Liver (tissue), 9 donors: ENCODE measurements around the gene ILDR2. TPM values are rescaled to one million over a fixed set of nuclear protein-coding genes. Genes with fewer than 3 reads are reported as not detected.

ENCODE experiments used
- DNase-seq: peaks from one replicate; pipeline ENCODE4 v3.0.0-alpha.2; 2017; ENCODE audit warnings: low spot score
- H3K27ac ChIP-seq, 2 donors: one replicate each; pipeline ENCODE4 v1.7.0; 2013; ENCODE audit warnings: inconsistent platforms in 2 of 2, low read length in 2 of 2, control low read depth in 1 of 2, low read depth in 1 of 2, mild to moderate bottlenecking in 1 of 2
- H3K27me3 ChIP-seq, 4 donors: one replicate each; pipeline versions ENCODE4 v1.6.1 to v1.7.0; 2013; ENCODE audit warnings: low read length in 3 of 4, inconsistent platforms in 1 of 4, mild to moderate bottlenecking in 1 of 4, moderate library complexity in 1 of 4; ENCODE audit not compliant: control insufficient read depth in 4 of 4, insufficient read depth in 4 of 4
- H3K36me3 ChIP-seq, 4 donors: one replicate each; pipeline versions ENCODE4 v1.6.1 to v1.7.0; 2013; ENCODE audit warnings: low read length in 3 of 4, mild to moderate bottlenecking in 3 of 4, low read depth in 1 of 4, moderate library complexity in 1 of 4; ENCODE audit not compliant: control insufficient read depth in 4 of 4, insufficient read depth in 3 of 4
- H3K4me1 ChIP-seq, 4 donors: one replicate each; pipeline versions ENCODE4 v1.6.1 to v1.7.0; 2013; ENCODE audit warnings: low read length in 3 of 4, mild to moderate bottlenecking in 3 of 4, moderate library complexity in 1 of 4; ENCODE audit not compliant: control insufficient read depth in 4 of 4, insufficient read depth in 4 of 4
- H3K4me3 ChIP-seq, 3 donors: one replicate each; pipeline versions ENCODE4 v1.6.1 to v1.7.0; 2013; ENCODE audit warnings: low read length in 3 of 3, control low read depth in 1 of 3, low read depth in 1 of 3, mild to moderate bottlenecking in 1 of 3
- H3K9ac ChIP-seq, 2 donors: one replicate each; pipeline ENCODE4 v1.7.0; 2013; ENCODE audit warnings: low read length in 2 of 2, mild to moderate bottlenecking in 2 of 2, moderate library complexity in 2 of 2, control low read depth in 1 of 2, low read depth in 1 of 2
- H3K9me3 ChIP-seq, 4 donors: one replicate each; pipeline versions ENCODE4 v1.6.1 to v1.7.0; 2013; ENCODE audit warnings: low read length in 3 of 4; ENCODE audit not compliant: control insufficient read depth in 4 of 4
- EGR1 ChIP-seq, 2 donors: IDR thresholded peaks; 2 replicates each; pipeline ENCODE4 v1.6.1; 2016 to 2018; ENCODE audit warnings: antibody characterized with exemption in 2 of 2, low read depth in 2 of 2
- FOXA2 ChIP-seq: IDR thresholded peaks from 2 replicates; pipeline ENCODE4 v1.6.1; 2016; ENCODE audit warnings: antibody characterized with exemption
- HNF4A ChIP-seq, 2 donors: conservative IDR thresholded peaks; 2 replicates each; pipeline ENCODE4 v1.6.1; 2016; ENCODE audit warnings: antibody characterized with exemption in 2 of 2, mild to moderate bottlenecking in 2 of 2
- HNF4G ChIP-seq: IDR thresholded peaks from 2 replicates; pipeline ENCODE4 v1.6.1; 2016; ENCODE audit warnings: antibody characterized with exemption
- RXRA ChIP-seq, 2 donors: IDR thresholded peaks; 2 replicates each; pipeline ENCODE4 v1.6.1; 2017 to 2018; ENCODE audit warnings: antibody characterized with exemption in 2 of 2, mild to moderate bottlenecking in 1 of 2
- SP1 ChIP-seq: IDR thresholded peaks from 2 replicates; pipeline ENCODE4 v1.6.1; 2018; ENCODE audit warnings: antibody characterized with exemption, mild to moderate bottlenecking
- TAF1 ChIP-seq: conservative IDR thresholded peaks from 2 replicates; pipeline ENCODE4 v1.6.1; 2016; ENCODE audit warnings: antibody characterized with exemption, mild to moderate bottlenecking
- WGBS: extraction: QIAGEN DNeasy Blood & Tissue Kit; methylation state at CpG from one replicate; pipeline ENCODE4 v1.1.7; 2013; 5-methylcytosine and 5-hydroxymethylcytosine counted together
- polyA plus RNA-seq, 2 donors: library from polyadenylated mRNA; stranded (reverse) in 1 of 2; unstranded in 1 of 2; fragments of 200-250 nt in 1 of 2; fragments of >200 nt in 1 of 2; fragmentation: Nextera tagmentation in 1 of 2; extraction: Ambion mirVana in 1 of 2; gene quantifications; one replicate each; pipeline versions ENCODE4 v1.2.1 to v1.2.3, GENCODE V29; 2013 to 2015
- total RNA-seq, 2 donors: library from RNA; depleted of rRNA; stranded (reverse); fragments of >200 nt; gene quantifications; one replicate each; pipeline ENCODE4 v1.2.3, GENCODE V29; 2014
- TF ChIP-seq, protein P1 (sequence below): fragments of 150-350 bp; IDR thresholded peaks from 2 replicates; pipeline ENCODE4 v1.5.1; 2017; ENCODE audit warnings: improper control_type of control experiment, low read depth, low read length; ENCODE audit not compliant: missing input control
- TF ChIP-seq, protein P2 (sequence below): IDR thresholded peaks from 2 replicates; pipeline ENCODE4 v1.6.1; 2016; ENCODE audit warnings: antibody characterized with exemption
- TF ChIP-seq, protein P3 (sequence below): IDR thresholded peaks from 2 replicates; pipeline ENCODE4 v1.6.1; 2016; ENCODE audit warnings: antibody characterized with exemption
- TF ChIP-seq, protein P4 (sequence below): IDR thresholded peaks from 2 replicates; pipeline ENCODE4 v1.6.1; 2016; ENCODE audit warnings: antibody characterized with exemption, mild to moderate bottlenecking
- donor health status: healthy.
- donor health status: healthy.
- donor health status: healthy.
- donor health status: healthy.
- donor health status: healthy.

Gene ILDR2
- total and polyA plus RNA-seq, 4 donors = 0.09 to 7.4 (median 0.44) TPM

DNA sequence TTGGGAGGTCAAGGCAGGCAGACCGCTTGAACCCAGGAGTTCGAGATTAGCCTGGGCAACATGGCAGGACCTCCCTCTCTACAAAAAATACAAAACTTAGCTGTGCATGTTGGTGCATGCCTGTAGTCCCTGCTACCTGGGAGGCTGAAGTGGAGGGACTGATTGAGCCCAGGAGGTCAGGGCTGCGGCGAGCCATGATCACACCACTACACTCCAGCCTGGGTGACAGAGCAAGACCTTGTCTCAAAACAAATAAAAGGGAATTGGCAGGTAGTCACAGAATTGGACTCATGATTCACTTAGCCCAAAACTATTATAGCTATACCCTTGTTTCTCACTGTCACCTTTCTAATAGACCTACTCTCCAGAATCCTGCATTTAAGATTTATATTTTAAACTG is 104.8 kb downstream of the ILDR2 start (continued):
- TF ChIP-seq, protein P1, sequence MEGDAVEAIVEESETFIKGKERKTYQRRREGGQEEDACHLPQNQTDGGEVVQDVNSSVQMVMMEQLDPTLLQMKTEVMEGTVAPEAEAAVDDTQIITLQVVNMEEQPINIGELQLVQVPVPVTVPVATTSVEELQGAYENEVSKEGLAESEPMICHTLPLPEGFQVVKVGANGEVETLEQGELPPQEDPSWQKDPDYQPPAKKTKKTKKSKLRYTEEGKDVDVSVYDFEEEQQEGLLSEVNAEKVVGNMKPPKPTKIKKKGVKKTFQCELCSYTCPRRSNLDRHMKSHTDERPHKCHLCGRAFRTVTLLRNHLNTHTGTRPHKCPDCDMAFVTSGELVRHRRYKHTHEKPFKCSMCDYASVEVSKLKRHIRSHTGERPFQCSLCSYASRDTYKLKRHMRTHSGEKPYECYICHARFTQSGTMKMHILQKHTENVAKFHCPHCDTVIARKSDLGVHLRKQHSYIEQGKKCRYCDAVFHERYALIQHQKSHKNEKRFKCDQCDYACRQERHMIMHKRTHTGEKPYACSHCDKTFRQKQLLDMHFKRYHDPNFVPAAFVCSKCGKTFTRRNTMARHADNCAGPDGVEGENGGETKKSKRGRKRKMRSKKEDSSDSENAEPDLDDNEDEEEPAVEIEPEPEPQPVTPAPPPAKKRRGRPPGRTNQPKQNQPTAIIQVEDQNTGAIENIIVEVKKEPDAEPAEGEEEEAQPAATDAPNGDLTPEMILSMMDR = no peak

DNA sequence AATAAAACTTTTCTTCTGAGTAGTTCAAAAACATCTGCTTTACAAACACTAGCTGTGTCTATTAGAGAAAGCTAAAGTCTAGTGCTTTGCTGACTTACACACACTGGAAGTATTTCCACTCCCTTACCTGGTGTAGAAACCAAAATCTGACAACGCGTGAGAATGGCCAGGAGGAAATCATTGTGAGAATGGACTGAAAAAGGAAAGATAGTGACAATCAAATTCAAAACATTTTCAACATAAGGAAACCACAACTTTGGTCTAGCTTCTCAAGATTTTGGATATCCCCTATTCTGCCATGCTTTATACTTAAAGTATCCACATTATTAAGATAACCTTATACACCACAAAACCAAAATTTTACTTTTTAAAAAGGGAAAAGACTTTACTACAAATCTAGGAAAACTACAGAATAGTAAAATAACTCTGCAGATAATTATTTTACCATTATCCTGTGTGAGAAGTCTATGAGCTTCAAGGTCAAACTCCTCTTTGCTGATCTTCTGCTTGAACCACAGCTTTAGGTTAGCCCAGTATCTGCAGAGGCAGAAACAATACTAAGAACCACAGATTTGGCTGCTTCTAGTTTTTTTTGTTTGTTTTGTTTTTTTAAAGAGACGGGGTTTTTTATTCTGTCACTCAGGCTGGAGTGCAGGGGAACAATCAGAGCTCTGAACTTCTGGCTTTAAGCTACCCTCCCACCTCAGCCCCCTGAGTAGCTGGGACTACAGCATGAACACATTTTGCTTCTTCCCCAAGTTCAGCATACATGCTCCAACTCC is 105.8 kb downstream of the ILDR2 start:
- H3K9ac ChIP-seq = peak overlapping the region in 1 of 2 donors; percentile 10
- no peaks in the 10 kb centered on the region for H3K9me3 ChIP-seq
- peaks cover 3 to 24% (median 6%) of the 10 kb centered on the region in 4 donors for H3K36me3 ChIP-seq
- DNase-seq = no peak
- H3K27ac ChIP-seq = peak overlapping the region in 1 of 2 donors; percentile 45
- H3K4me1 ChIP-seq = peaks cover 10 to 47% (median 30%) of the 10 kb centered on the region in 4 donors
- TF ChIP-seq EGR1 (IDR thresholded peaks at IDR 0.05; ENCODE audit: low read depth in 2 of 2) (no peak), RXRA (IDR thresholded peaks at IDR 0.05) (no peak), TAF1 (no peak), HNF4G (no peak)
- TF ChIP-seq, protein P2, sequence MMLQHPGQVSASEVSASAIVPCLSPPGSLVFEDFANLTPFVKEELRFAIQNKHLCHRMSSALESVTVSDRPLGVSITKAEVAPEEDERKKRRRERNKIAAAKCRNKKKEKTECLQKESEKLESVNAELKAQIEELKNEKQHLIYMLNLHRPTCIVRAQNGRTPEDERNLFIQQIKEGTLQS = no peak
- TF ChIP-seq, protein P3, sequence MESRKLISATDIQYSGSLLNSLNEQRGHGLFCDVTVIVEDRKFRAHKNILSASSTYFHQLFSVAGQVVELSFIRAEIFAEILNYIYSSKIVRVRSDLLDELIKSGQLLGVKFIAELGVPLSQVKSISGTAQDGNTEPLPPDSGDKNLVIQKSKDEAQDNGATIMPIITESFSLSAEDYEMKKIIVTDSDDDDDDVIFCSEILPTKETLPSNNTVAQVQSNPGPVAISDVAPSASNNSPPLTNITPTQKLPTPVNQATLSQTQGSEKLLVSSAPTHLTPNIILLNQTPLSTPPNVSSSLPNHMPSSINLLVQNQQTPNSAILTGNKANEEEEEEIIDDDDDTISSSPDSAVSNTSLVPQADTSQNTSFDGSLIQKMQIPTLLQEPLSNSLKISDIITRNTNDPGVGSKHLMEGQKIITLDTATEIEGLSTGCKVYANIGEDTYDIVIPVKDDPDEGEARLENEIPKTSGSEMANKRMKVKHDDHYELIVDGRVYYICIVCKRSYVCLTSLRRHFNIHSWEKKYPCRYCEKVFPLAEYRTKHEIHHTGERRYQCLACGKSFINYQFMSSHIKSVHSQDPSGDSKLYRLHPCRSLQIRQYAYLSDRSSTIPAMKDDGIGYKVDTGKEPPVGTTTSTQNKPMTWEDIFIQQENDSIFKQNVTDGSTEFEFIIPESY = no peak
- no peaks in the 10 kb centered on the region for H3K27me3 ChIP-seq
- WGBS = 60% methylated on average over 3 of the region's 3 CpGs
- peak overlapping the region in 1 of 3 donors; percentile 12 for H3K4me3 ChIP-seq

DNA sequence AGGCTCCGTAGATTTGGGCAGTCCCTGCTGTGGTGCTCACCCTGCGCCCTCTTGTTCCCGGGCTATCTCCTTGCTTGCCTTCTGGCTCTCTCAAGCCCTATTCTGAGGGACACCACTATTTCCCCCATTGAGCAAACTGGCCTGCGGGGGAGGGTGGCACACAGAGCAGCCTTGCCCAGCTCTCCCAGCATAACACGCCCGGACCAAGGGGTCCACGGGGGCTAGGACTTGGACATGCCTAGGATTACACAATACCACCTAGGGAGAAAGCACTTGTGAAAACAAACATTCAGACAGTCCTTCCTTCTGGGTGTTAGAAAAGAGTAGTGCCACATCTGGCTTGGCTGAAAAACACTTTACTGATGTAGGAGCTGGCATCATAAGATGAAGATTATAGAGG is 106.7 kb downstream of the ILDR2 start:
- peaks cover 6 to 32% (median 7%) of the 10 kb centered on the region in 4 donors for H3K36me3 ChIP-seq

DNA sequence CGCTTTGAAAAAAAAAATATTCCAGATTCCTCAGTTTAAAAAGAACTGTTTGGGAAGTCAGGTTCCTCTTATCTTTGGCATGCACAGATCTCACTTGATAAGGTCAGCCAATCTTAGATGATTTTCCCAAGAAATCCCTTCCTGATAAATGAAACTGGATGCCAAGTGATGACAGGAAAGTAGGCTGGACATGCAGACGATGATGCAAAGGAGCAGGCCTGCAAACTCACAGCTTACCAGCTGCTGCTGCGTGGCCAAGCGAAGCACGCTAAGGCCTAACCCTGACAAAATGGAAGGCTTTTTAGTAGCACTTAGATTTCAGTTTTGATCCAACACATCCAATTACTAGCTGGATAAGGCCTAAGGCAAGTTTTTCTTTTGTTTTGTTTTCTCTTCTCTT is 109.4 kb downstream of the ILDR2 start:
- Histone ChIP-seq H3K9me3 (no peaks in the 10 kb centered on the region), H3K27me3 (no peaks in the 10 kb centered on the region), H3K4me1 (peaks cover 0 to 18% (median 9%) of the 10 kb centered on the region in 4 donors), H3K9ac (no peak overlapping the region), H3K27ac (no peak overlapping the region), H3K36me3 (peaks cover 11 to 55% (median 23%) of the 10 kb centered on the region in 4 donors), H3K4me3 (no peak overlapping the region)
- TF ChIP-seq RXRA (IDR thresholded peaks at IDR 0.05) = no peak
- TF ChIP-seq, protein P2 = no peak
- no peak for TF ChIP-seq FOXA2
- TF ChIP-seq, protein P4, sequence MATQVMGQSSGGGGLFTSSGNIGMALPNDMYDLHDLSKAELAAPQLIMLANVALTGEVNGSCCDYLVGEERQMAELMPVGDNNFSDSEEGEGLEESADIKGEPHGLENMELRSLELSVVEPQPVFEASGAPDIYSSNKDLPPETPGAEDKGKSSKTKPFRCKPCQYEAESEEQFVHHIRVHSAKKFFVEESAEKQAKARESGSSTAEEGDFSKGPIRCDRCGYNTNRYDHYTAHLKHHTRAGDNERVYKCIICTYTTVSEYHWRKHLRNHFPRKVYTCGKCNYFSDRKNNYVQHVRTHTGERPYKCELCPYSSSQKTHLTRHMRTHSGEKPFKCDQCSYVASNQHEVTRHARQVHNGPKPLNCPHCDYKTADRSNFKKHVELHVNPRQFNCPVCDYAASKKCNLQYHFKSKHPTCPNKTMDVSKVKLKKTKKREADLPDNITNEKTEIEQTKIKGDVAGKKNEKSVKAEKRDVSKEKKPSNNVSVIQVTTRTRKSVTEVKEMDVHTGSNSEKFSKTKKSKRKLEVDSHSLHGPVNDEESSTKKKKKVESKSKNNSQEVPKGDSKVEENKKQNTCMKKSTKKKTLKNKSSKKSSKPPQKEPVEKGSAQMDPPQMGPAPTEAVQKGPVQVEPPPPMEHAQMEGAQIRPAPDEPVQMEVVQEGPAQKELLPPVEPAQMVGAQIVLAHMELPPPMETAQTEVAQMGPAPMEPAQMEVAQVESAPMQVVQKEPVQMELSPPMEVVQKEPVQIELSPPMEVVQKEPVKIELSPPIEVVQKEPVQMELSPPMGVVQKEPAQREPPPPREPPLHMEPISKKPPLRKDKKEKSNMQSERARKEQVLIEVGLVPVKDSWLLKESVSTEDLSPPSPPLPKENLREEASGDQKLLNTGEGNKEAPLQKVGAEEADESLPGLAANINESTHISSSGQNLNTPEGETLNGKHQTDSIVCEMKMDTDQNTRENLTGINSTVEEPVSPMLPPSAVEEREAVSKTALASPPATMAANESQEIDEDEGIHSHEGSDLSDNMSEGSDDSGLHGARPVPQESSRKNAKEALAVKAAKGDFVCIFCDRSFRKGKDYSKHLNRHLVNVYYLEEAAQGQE = no peak
- DNase-seq = no peak
- 86% methylated on average over 5 of the region's 5 CpGs for WGBS

More for the DNA sequence above, 106.7 kb downstream of the ILDR2 start:
- Histone ChIP-seq H3K4me1 (peaks cover 10 to 41% (median 26%) of the 10 kb centered on the region in 4 donors), H3K4me3 (no peak overlapping the region), H3K27ac (no peak overlapping the region), H3K27me3 (no peaks in the 10 kb centered on the region), H3K9me3 (no peaks in the 10 kb centered on the region), H3K9ac (no peak overlapping the region)
- 84% methylated on average over 7 of the region's 7 CpGs for WGBS
- DNase-seq = no peak
- TF ChIP-seq SP1 = no peak
- TF ChIP-seq HNF4A (conservative IDR thresholded peaks at IDR 0.05) = no peak
- TF ChIP-seq FOXA2 = no peak
